ENCODE data around the gene GTF3C5. TPM values are rescaled to one million over a fixed set of nuclear protein-coding genes. Genes with fewer than 3 reads are reported as not detected.
"Not testable (repeated sequence)": the region's sequence is repeated elsewhere in the genome, so short reads cannot be mapped to it uniquely, and the experiment has no call there.

Gene GTF3C5
- polyA plus RNA-seq, 1 donor from 2014 or later: 103 TPM

- TF ChIP-seq CTCF (IDR thresholded peaks at IDR 0.05; ENCODE audit: poor library complexity, severe bottlenecking): no peak
These were observed 41.8 kb upstream of the GTF3C5 start (continued) for GRCh38 chr9:132989014-132989310.

- Histone ChIP-seq H3K9me2 (ENCODE audit: insufficient read depth, low read length) (no peaks in the 10 kb centered on the region), H2AFZ (ENCODE audit: low read depth, low read length) (no peak overlapping the region), H3K4me3 (ENCODE audit: low read length) (no peak overlapping the region), H3K9ac (ENCODE audit: low read length) (no peak overlapping the region), H3K27me3 (ENCODE audit: insufficient read depth, low read depth, low read length) (no peaks in the 10 kb centered on the region), H4K20me1 (ENCODE audit: insufficient read depth) (no peaks in the 10 kb centered on the region), H3K27ac (ENCODE audit: low read length) (no peak overlapping the region), H3K79me2 (replicated peaks; ENCODE audit: insufficient read depth, low read length) (no peaks in the 10 kb centered on the region), H3F3A (ENCODE audit: insufficient read depth, low read length, poor library complexity, severe bottlenecking) (no peaks in the 10 kb centered on the region), H3K36me3 (ENCODE audit: insufficient read depth, low read length) (no peaks in the 10 kb centered on the region), H3K4me2 (ENCODE audit: low read length) (no peak overlapping the region), H3K9me3 (ENCODE audit: low read length) (no peaks in the 10 kb centered on the region)
- TF ChIP-seq RAD21 (conservative IDR thresholded peaks at IDR 0.05) (no peak), POLR2AphosphoS5 (IDR thresholded peaks at IDR 0.05) (no peak), MXI1 (conservative IDR thresholded peaks at IDR 0.05; ENCODE audit: poor library complexity, severe bottlenecking) (no peak), SMC3 (conservative IDR thresholded peaks at IDR 0.05; ENCODE audit: poor library complexity) (no peak), REST (IDR thresholded peaks at IDR 0.05; ENCODE audit: borderline replicate concordance) (no peak), TAF1 (IDR thresholded peaks at IDR 0.05; ENCODE audit: low read depth) (no peak), EP300 (conservative IDR thresholded peaks at IDR 0.05; ENCODE audit: poor library complexity, severe bottlenecking) (no peak), EZH2 (IDR thresholded peaks at IDR 0.05; ENCODE audit: borderline replicate concordance, insufficient read depth, low read length, poor library complexity, severe bottlenecking) (no peak)
These were observed 41.3 kb upstream of the GTF3C5 start for GRCh38 chr9:132989414-132989996.

GRCh38 chr9:132989998-132990557 is 40.7 kb upstream of the GTF3C5 start:
- not testable (repeated sequence) for H3K27ac ChIP-seq (ENCODE audit: low read length); H3K9me3 ChIP-seq (ENCODE audit: low read length); H3K4me3 ChIP-seq (ENCODE audit: low read length); H3K9ac ChIP-seq (ENCODE audit: low read length); H3K4me2 ChIP-seq (ENCODE audit: low read length); H4K20me1 ChIP-seq (ENCODE audit: insufficient read depth); H3K79me2 ChIP-seq (replicated peaks; ENCODE audit: insufficient read depth, low read length); H3K36me3 ChIP-seq (ENCODE audit: insufficient read depth, low read length); H3F3A ChIP-seq (ENCODE audit: insufficient read depth, low read length, poor library complexity, severe bottlenecking); H3K9me2 ChIP-seq (ENCODE audit: insufficient read depth, low read length); H2AFZ ChIP-seq (ENCODE audit: low read depth, low read length); H3K27me3 ChIP-seq (ENCODE audit: insufficient read depth, low read depth, low read length)

Measured in neural cell (in vitro differentiated cells).